HG02970 (cell line): ENCODE results near the gene RNF214.
"Not testable (repeated sequence)": the region's sequence is repeated elsewhere in the genome, so short reads cannot be mapped to it uniquely, and the experiment has no call there.

Experiments used
- ATAC-seq: cut with Tn5 transposase; IDR thresholded peaks from one replicate; pipeline ENCODE4 v1.9.1; 2021; ENCODE audit warnings: mild to moderate bottlenecking, moderate library complexity, moderate number of reproducible peaks; ENCODE audit not compliant: unreplicated experiment, low FRiP score

The RNF214 gene

DNA sequence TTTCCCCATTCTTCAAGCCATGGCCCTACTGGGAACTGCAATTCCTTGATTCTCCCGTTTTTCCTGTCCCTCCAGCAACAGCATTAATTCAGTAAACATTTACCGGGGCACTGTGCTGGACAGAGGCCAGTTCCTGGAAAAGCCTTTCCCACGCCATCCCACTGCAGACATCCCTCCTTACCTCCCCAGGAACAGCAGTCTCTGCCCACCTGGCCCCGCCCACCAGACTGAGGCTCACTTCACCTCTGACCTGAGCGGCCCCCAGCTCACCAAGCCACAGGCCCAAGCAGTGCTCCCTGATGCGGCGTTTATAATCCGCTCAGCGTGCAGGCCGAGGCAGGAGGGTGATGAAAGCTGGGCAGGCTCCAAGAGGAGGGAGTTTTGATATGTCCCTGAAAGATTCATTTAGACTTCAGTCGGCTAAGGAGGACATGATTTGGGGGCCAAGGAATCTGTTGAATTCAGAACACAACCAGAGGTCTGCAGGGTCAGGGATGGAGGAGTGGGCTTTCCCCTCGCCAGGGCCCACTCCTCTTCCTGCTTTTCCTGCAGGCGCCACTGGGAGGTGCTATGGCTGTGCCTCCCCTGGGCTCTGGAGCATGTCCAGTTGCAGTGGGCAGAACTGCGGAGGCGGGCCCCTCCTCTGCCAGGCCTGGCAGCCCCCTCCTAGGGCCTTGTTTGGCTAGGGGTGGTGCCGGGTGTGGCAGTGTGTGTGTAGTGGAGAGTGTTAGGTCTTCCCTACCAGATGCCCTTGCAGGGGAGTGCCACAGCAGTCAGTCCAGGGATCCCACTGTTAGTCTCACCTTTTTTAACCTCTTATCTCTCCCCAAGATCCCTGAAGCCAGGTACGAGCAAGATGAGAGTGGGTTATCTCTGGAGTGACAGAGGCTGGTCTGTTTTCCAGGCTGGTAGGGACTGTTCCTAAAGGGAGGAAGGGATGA is 34.7 kb upstream of the RNF214 start:
- no peak for ATAC-seq

DNA sequence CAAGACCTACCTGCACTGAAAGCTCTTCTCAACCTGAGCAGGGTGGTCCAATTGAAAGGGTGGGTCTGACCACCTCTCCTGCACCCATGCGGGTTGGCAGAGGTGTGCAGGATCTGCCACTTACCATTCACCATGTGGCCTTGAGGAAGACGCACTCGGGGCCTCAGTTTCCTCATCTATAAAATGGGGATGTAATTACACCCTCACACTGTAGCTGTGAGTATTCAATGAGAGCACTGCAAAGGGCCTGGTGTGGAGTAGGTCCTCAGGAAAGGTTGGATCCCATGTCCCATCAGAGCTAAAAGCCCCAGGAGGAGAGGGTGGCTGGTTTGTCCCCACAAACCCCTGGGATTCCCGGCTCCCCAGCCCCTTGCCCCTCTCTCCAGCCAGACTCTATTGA is 33.9 kb upstream of the RNF214 start:
- no peak for ATAC-seq

DNA sequence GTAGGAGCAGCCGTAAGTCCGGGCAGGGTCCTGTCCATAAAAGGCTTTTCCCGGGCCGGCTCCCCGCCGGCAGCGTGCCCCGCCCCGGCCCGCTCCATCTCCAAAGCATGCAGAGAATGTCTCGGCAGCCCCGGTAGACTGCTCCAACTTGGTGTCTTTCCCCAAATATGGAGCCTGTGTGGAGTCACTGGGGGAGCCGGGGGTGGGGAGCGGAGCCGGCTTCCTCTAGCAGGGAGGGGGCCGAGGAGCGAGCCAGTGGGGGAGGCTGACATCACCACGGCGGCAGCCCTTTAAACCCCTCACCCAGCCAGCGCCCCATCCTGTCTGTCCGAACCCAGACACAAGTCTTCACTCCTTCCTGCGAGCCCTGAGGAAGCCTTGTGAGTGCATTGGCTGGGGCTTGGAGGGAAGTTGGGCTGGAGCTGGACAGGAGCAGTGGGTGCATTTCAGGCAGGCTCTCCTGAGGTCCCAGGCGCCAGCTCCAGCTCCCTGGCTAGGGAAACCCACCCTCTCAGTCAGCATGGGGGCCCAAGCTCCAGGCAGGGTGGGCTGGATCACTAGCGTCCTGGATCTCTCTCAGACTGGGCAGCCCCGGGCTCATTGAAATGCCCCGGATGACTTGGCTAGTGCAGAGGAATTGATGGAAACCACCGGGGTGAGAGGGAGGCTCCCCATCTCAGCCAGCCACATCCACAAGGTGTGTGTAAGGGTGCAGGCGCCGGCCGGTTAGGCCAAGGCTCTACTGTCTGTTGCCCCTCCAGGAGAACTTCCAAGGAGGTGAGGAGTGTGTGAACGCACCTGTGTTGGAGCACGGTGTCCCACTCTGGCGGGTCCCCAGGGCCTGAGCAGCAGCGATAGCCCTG is 33.2 kb upstream of the RNF214 start, which contains the start of gene TAGLN:
TSS of gene TAGLN (plus strand) at position 318 of the 863 bp plus-strand sequence. CDS start 3,644 bp downstream, outside the sequence.
- ATAC-seq: no peak

DNA sequence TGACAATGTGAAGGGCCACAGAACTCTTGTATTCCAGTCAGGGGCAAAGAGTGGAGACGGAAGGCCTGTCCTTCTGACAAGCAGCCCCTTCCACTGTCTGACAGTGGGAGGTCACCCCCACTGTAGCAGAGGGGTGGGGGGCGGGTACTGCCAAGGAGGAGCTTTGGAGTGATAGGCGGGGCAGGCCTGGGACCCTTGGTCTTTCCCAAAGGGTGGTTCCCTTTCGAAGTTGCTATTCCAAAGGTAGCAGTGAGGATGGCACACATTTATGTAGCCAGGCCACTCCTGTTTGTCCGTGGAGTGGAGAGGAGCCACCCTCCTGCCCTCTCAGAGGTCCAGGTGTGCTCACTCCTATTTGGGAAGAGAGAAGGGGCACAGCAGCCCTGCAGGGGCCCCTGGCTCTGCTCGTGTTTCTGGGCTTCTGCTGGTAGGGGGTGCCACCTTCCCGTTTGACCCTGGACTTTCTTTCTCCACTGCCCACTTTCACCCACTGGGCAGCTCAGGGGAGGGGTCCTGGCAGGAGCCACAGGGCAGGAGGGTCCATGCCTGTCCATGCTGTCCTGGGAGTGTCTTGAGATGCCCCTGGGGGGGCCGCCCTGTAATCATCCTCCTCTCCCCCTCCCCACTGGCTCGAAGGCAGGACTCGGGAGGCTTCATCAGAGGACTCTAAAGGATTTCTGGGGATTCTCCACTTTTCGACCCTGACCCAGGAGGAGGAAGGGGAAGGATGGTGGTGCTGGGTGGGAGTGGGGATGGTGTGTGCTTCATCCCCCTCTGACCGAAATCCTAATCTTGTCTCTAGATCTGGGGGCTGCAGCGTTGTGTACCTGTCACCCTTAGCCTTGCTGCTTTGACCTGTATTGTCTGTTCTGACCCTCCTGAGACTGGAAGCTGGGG is 32.3 kb upstream of the RNF214 start:
- ATAC-seq: no peak

DNA sequence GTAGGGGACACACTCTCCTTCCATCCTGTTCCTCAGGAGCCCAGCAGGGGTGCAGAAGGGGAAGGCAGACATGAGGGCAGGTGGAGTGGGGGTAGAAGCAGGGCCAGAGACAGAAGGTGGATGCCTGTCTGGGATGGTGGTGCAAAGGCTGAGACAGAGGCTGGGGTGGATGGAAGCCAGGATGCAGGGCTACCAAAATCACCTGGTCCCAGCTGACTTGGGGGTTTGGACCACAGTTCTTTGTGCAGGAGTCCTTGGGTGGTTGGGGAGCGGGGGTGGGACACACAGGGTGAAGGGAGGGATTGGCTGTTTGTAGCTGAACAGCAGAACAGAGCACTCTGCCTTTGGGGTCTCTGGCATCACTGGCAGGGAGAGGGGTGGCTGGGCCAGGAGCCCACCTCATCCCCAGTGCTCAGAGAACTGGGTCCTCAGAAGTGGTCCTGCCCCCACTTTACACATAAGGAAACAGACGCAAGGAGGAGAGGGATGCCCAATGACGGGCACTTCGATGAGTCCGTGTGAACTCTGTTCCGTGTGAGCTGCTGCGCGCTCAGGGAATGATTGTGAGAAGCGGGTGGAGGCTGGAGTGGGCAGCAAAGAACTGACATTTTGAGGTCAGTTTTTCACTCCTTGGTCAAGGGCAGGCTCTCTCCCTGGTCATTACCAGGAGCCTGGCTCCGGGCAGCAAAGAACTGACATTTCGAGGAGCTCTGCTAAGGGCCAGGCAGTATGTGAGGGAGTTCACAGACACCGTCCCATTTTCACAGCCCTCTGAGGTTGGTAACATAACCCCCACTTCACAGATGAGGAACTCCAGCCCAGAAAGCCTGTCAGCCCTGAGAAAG is 31.4 kb upstream of the RNF214 start:
- no peak for ATAC-seq

DNA sequence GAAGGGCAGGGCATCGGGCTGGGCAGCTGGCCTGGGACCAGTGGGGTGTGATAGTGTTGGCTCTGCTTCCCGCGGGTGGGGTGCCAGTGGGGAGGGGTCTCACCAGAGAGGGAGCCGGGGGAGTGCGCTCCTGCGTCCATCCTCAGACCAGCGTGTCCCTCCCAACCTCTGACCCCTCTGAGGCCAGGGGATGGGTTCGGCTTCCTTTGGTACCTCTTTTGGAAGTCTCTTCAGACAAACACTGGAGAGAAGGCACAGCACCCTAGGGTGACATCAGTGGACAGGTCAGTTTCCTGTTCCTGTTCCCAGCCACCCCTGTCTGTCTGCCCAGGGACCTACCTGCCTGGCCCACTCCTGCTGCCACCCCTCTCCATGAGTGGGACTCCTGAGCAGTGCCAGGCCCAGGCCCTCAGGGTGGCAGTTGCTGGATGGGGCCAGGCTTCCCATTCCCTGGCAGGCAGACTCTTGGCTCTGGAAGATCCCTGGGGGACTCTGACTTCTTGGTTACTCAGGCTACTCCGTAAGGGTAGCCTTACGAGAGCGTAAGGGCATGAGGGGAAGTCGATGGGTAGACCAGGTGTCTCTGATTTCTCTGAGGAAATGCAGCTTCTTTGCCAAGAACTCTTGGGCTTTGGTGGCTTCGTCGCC is 30.7 kb upstream of the RNF214 start:
- no peak for ATAC-seq

DNA sequence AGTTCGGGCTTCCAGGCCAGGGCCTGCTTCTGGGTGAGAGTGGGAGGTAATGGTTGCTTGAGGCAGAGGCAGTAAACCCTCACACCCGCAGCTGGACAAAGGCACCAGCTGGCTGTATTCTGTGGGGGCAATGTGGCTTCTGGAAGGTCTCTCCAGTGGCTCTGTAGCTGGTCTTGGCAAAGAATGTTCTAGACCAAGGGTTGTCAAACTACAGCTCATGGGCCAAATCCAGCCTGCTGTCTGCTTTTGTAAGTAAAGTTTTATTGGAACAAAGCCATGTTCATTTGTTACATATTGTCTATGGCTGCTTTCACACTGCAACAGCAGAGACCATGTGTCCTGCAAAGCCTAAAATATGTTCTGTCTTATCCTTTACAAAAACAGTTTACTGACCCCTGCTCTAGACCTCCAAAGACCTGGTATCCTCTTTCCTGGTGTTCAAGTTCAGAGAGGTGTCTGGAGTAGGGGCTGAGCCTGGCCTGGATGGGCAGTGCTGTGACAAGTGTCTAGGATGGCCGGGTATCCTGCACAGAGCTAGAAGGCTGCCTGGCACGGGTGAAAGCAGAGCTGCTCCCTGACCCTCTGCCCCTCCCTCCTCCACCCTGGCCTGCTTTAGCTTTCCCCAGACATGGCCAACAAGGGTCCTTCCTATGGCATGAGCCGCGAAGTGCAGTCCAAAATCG is 29.9 kb upstream of the RNF214 start:
- ATAC-seq: no peak

DNA sequence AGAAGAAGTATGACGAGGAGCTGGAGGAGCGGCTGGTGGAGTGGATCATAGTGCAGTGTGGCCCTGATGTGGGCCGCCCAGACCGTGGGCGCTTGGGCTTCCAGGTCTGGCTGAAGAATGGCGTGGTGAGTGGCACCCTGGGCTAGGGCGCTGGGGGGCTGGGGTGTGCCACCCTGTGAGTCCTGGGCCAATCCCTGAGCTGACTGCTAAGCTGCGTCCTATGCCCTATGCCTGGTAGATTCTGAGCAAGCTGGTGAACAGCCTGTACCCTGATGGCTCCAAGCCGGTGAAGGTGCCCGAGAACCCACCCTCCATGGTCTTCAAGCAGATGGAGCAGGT is 29.4 kb upstream of the RNF214 start:
- no peak for ATAC-seq

DNA sequence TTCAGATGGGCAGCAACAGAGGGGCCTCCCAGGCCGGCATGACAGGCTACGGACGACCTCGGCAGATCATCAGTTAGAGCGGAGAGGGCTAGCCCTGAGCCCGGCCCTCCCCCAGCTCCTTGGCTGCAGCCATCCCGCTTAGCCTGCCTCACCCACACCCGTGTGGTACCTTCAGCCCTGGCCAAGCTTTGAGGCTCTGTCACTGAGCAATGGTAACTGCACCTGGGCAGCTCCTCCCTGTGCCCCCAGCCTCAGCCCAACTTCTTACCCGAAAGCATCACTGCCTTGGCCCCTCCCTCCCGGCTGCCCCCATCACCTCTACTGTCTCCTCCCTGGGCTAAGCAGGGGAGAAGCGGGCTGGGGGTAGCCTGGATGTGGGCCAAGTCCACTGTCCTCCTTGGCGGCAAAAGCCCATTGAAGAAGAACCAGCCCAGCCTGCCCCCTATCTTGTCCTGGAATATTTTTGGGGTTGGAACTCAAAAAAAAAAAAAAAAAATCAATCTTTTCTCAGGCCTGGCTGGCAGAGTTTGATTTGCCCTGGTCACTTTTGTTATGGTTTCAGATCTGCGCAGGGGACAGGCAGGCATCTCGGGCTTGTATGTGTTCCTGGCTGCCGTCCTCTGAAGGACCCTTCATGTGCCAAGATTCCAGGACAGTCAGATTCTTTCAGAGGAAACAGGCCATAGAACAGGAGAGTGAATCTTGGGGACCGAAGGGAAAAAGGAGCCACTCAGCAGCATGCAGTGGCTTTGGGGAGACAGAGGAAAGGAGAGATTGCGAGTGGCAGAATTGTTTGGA is 28.0 kb upstream of the RNF214 start:
- ATAC-seq: no peak

DNA sequence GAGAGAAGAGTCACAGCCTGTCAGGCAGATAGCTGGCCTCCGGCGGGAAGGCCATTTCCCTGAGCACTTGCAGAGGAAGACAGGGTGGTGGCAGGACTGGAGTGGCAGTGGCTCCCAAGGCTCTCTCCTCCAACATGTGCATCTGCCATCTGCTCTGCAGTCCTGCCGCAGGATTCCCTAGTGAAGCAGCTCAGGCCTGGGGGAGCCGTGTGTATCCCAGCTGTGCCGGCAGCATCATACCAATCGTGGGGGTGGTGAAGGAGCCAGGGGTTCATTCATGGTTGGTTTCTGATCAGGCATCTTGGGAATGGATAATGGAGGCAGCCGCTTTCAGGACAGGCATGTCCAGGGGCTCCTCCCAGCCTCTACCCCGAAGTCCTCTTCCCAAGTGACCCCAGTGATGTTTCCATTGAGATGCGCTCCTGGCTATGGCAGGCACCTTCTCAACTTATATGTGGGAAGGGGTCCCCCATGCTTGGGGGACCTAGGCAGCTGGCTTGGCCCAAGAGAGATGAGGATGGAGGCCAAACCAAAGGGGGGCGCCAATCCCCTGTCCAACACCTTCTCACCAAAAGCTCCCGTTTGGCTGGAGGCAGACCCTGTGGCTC is 27.2 kb upstream of the RNF214 start:
- ATAC-seq: no peak

DNA sequence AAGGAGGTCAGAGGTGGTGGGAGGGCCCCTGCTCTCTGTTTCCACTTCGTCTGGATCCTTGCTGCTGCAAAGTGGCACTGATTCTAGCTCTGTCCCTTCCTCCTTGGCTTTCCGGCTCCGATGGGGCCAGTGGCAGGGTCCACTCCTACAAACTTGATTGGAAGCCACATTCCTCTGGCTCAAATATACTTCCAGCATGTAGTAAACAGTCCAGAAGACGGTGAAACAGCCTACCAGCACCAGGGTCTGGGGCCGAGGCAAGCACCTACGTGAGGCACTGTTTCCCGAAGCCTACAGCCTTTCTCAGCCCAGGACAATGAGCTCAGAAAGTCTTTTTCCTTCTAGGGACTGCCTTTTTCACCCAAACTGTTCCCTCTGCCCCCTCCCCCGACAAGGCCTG is 26.4 kb upstream of the RNF214 start:
- ATAC-seq: not testable (repeated sequence)

DNA sequence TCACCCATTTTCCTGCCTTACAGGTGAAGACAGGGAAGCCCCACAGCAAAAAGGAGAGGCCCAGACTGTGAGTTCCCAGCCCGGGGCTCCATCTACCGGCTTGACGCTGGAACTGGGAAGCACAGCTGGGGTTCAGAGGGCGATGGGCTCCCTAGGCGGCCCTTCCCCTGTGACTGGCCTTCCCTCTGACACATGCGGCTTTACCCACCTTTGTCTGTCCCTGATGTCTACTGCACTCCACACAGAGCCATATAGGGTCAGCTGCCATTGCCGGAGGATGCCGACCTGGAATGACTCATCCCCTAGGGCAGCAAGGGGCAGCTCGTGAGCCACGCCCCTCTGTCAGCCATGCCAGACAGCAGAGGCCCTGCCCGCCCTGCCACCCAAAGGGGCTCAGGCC is 25.6 kb upstream of the RNF214 start:
- not testable (repeated sequence) for ATAC-seq

DNA sequence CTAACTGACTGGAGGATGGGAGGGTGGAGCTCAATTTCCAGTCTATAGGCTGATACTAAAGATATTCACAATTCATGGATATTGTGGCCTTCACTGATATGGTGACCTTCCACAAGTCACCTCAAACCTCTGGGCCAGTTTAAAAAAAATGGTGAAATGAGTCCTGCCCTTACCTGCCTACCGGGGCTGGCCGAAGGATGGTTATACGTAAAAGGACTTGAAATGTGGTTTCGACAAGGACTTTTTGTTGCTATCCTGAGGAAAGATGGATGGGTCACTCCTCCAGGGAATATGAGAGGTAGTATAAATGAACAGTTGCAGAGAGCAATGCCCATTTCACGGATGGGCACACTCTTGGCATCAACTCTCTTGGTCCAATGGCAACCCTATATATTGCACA is 25.0 kb upstream of the RNF214 start:
- not testable (repeated sequence) for ATAC-seq

DNA sequence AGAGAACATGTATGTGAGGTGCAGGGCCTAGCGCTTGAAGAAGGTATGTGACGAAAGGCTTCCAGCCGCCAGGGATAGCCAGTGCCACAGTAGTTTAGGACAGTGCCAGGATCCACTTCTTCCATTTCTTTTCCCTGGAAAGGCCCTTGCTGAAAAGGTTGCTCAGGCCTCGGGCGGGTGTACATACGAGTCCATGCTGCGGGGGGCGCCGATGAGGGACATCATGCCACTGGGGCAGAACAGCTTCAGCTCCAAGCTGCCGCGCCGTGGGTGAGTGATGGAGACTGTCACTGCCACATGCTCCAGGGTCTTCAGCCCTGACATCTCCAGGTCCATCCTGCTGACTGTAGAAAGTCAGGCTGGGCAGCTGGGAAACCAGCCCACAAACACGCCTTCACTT is 23.8 kb upstream of the RNF214 start:
- ATAC-seq: not testable (repeated sequence)

DNA sequence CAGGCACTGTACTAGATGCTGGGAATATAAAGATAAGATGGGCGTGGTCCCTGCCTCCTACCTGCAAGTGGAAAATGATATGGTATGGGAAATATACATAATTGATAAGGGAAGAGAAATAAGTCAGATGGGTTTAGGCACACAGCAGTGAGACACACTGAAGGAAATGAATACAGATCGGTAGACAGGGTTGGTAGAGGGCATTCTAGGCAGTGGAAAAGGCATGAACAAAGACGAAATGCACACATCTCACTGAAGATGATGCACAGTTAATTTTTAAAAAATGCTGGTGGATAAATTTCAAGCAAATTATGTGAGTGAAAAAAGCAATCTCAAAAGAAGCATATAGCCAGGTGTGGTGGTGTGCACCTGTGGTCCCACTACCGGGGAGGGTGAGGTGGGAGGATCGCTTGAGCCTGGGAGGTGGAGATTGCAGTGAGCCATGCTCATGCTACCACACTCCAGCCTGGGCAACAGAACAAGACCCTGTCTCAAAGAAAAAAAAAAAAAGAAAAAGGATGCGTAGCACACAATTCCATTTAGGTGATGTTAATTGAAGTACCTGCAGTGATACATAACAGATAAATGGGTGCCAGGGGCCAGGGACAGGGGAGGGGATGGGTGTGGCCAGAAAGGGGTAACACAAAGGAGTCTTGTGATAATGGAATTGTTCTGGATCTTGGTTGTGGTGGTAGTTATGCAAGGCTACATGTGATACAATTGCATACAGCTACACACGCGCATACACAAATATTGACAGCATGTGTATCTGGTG is 22.9 kb upstream of the RNF214 start:
- ATAC-seq: not testable (repeated sequence)

DNA sequence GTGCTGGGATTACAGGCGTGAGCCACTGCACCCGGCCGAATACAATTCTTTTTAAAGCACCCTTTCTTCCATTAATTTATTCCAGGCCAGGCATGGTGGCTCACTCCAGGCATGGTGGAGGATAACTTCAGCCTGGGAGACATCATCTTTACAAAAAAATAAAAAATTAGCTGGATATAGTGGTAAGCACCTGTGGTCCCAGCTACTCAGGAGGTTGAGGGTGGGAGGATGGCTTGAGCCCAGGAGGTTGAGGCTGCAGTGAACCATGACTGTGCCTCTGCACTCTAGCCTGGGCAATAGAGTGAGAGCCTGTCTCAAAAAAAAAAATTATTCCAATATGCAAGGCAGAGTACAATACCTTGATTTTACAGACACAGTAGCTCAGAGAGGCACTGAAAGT is 21.9 kb upstream of the RNF214 start:
- no peak for ATAC-seq
